CD4-positive, alpha-beta memory T cell (primary cell): ENCODE measurements around the gene TMEM270. TPM values are rescaled to one million over a fixed set of nuclear protein-coding genes. Genes with fewer than 3 reads are reported as not detected.

ENCODE experiments used
- CTCF ChIA-PET: fragments of 350-600 bp; sonication (Branson Sonifier 250); formaldehyde crosslinking; loops from one replicate; lab custom pipeline; 2021; ENCODE audit warnings: inconsistent platforms; ENCODE audit not compliant: partially characterized antibody; lab: Charles Lee
- POLR2A ChIA-PET: fragments of 350-600 bp; sonication (Branson Sonifier 250); formaldehyde crosslinking; loops from one replicate; lab custom pipeline; 2021; ENCODE audit not compliant: partially characterized antibody; lab: Charles Lee
- DNase-seq, 5 donors: peaks; one replicate each; pipeline versions ENCODE4 v3.0.0 to v3.0.0-alpha.2; 2020 to 2022; ENCODE audit warnings: mixed read lengths in 1 of 5
- H3K27ac ChIP-seq: one replicate; pipeline ENCODE4 v1.7.0; 2013; ENCODE audit warnings: low read depth, low read length
- H3K27me3 ChIP-seq: 2 replicates; pipeline ENCODE4 v1.7.0; 2013; ENCODE audit warnings: mild to moderate bottlenecking, low read length, moderate library complexity; ENCODE audit not compliant: insufficient read depth
- H3K36me3 ChIP-seq: 2 replicates; pipeline ENCODE4 v1.7.0; 2013; ENCODE audit warnings: mild to moderate bottlenecking, low read length, moderate library complexity; ENCODE audit not compliant: insufficient read depth
- H3K4me1 ChIP-seq: 2 replicates; pipeline ENCODE4 v1.7.0; 2013; ENCODE audit warnings: mild to moderate bottlenecking, low read length, moderate library complexity; ENCODE audit not compliant: insufficient read depth
- H3K4me3 ChIP-seq, 2 donors: one replicate each; pipeline ENCODE4 v1.7.0; 2013; ENCODE audit warnings: low read length in 2 of 2, mild to moderate bottlenecking in 1 of 2
- H3K9me3 ChIP-seq, 2 donors: one replicate each; pipeline ENCODE4 v1.7.0; 2013; ENCODE audit warnings: low read length in 2 of 2, control low read depth in 1 of 2; ENCODE audit not compliant: control insufficient read depth in 1 of 2
- H3K27ac Mint-ChIP-seq, 7 donors: one replicate each; pipeline ENCODE4 v1.8.0; 2020 to 2021; ENCODE audit warnings: mixed read lengths in 7 of 7, mild to moderate bottlenecking in 6 of 7, inconsistent platforms in 3 of 7, moderate library complexity in 3 of 7
- H3K27me3 Mint-ChIP-seq, 2 donors: one replicate each; pipeline ENCODE4 v1.8.0; 2020 to 2021; ENCODE audit warnings: mixed read lengths in 2 of 2
- H3K36me3 Mint-ChIP-seq, 2 donors: one replicate each; pipeline ENCODE4 v1.8.0; 2020 to 2021; ENCODE audit warnings: mixed read lengths in 2 of 2, inconsistent platforms in 1 of 2, mild to moderate bottlenecking in 1 of 2
- H3K4me1 Mint-ChIP-seq, 4 donors: one replicate each; pipeline ENCODE4 v1.8.0; 2020 to 2021; ENCODE audit warnings: mixed read lengths in 4 of 4, mild to moderate bottlenecking in 1 of 4
- H3K4me3 Mint-ChIP-seq, 8 donors: one replicate each; pipeline ENCODE4 v1.8.0; 2020 to 2021; ENCODE audit warnings: mixed read lengths in 8 of 8, mild to moderate bottlenecking in 7 of 8, moderate library complexity in 6 of 8, inconsistent platforms in 3 of 8
- H3K9me3 Mint-ChIP-seq, 8 donors: one replicate each; pipeline ENCODE4 v1.8.0; 2020 to 2021; ENCODE audit warnings: mixed read lengths in 8 of 8, mild to moderate bottlenecking in 5 of 8, inconsistent platforms in 3 of 8, moderate library complexity in 1 of 8
- intact Hi-C: fragments of 100-400 bp; cut with micrococcal nuclease; formaldehyde crosslinking; loops from one replicate; pipeline ENCODE4 v1.15.1; 2023
- polyA plus RNA-seq, 2 donors: library from polyadenylated mRNA; unstranded; fragments of 300-500 nt; fragmentation: Illumina TruSeq; gene quantifications; one replicate each; pipeline ENCODE4 v1.2.3, GENCODE V29; 2021
- total RNA-seq, 2 experiments: library from RNA; stranded (reverse); gene quantifications; one replicate each; pipeline ENCODE4 v1.2.3, GENCODE V29; 2021

TMEM270 gene
- total and polyA plus RNA-seq, 4 experiments from 2014 or later: not detected

DNA sequence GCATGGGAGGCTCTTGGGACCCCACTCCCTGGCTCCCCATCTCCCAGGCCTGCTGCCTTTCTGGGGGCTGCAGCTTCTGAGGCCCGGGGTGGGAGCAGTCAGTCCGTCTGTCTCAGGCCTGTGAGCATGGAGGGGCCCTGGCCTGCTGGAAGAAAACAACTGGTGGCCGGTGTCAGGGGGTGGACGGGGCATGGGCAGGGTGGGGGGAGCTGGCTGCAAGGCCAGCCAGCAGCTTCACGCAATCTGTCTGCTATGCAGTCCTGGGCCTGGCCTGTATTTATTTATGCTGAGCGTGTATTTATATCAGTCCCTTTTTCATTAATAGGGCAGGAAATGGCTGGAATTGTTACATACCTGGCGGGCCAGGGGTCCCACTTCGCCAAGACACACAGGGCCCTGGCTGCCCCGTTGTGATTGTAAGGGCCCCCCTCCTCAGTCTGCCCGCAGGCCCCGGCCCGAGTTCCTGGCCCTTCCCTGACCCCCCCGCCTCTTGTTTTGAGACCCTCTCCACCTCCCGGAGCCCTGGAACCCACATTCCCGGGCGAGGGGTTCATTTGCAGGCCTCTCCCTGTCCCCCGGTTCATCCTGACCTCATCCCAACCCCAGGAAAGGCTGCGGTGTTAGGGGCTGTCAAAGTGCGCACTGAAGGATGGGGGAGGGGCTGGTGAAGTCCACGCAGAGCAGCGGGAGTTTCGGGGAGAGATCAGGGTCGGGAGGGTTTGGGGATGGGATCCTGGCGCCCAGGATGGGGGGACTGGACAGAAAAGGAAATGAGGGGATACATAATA is 8.2 kb downstream of the TMEM270 start:
- no peaks in the 10 kb centered on the region for H3K36me3 ChIP-seq
- DNase-seq: no peak
- CTCF ChIA-PET: no interaction called here
- Mint-ChIP-seq H3K9me3 (peaks cover 0 to 1% (median 0%) of the 10 kb centered on the region in 8 donors), H3K4me3 (no peak overlapping the region), H3K27ac (no peak overlapping the region), H3K27me3 (no peaks in the 10 kb centered on the region), H3K36me3 (no peaks in the 10 kb centered on the region), H3K4me1 (no peaks in the 10 kb centered on the region)
- H3K9me3 ChIP-seq: no peaks in the 10 kb centered on the region
- H3K4me3 ChIP-seq: no peak overlapping the region
- POLR2A ChIA-PET: no interaction called here
- no peaks in the 10 kb centered on the region for H3K27me3 ChIP-seq
- H3K27ac ChIP-seq: no peak overlapping the region
- intact Hi-C loops: no loop called here
- H3K4me1 ChIP-seq: no peaks in the 10 kb centered on the region

DNA sequence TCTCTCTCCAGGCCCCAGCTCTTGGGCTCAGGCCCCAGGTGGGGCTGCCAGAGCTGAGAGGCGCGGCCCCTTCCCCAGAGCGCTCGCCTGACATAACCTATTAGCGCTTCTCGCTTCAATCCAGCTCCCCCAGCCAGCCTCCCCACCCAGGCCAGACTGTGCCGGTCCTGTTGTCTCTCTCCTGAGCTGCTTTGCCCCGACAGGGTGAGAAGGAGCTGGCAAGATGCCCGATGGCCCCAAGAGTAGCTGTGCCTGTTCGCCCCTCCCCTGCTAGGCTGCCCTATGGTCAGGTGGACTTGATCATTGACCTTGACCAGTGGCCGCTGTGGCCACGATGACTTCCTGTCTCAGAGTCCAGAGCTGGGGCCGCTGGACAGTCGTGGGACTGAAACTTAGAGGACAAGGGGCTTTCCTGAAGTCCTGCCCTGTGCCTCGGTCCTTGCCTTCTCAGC is 9.1 kb downstream of the TMEM270 start:
- Histone ChIP-seq H3K9me3 (no peaks in the 10 kb centered on the region), H3K4me3 (no peak overlapping the region), H3K27ac (no peak overlapping the region), H3K4me1 (no peaks in the 10 kb centered on the region), H3K27me3 (no peaks in the 10 kb centered on the region), H3K36me3 (no peaks in the 10 kb centered on the region)
- no peak for DNase-seq
- H3K36me3 Mint-ChIP-seq: no peaks in the 10 kb centered on the region
- H3K4me3 Mint-ChIP-seq: no peak overlapping the region
- CTCF ChIA-PET: no interaction called here
- no peak overlapping the region for H3K27ac Mint-ChIP-seq
- POLR2A ChIA-PET: no interaction called here
- H3K4me1 Mint-ChIP-seq: no peaks in the 10 kb centered on the region
- intact Hi-C loops: no loop called here
- peaks cover 0 to 1% (median 0%) of the 10 kb centered on the region in 8 donors for H3K9me3 Mint-ChIP-seq
- peaks cover 0 to 2% of the 10 kb centered on the region in 2 donors for H3K27me3 Mint-ChIP-seq

DNA sequence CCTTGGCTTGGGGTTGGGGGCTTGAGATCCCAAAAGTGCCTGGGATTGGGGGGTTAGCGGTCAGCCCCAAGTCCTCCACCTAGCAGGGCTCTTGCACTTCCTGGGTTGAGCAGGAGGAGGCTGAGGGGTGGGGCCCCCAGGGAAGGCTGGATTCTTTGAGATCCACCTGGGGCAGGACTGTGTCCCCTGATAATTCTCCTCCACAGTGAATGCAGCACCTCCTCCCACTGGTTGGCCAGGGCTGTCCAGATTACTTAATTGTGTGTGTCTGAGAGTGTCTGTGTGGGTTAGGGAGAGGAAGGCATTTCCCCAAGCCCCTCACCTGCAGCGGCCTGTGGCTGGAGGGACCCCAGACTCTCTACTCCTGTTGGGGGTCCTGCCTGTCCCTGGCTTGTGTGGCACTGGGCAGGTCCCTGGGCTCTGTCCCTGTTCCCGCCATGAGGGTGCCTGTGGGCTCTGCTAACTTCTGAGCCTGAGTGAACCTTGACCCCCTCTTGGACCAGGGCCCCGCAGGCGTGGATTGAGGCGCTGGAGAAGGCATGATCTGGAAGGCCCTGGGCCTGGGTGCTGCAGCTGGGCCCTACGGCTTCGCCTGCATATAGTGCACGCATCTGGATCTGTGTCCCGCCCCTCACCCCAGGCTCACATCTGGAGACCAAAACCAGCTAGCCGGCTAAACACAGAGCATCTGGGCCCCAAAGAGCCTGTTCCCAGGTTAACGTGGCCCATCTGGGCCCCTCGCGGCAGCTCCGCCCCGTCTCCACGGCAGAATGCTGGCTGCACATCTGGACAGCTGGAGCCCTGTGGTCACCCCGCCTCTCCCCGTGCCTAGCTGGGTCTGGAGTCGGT is 10.4 kb downstream of the TMEM270 start:
- H3K9me3 Mint-ChIP-seq: peaks cover 0 to 1% (median 0%) of the 10 kb centered on the region in 8 donors
- H3K4me1 Mint-ChIP-seq: no peaks in the 10 kb centered on the region
- peaks cover 1 to 2% of the 10 kb centered on the region in 2 donors for H3K27me3 Mint-ChIP-seq
- H3K36me3 Mint-ChIP-seq: no peaks in the 10 kb centered on the region
- H3K4me3 Mint-ChIP-seq: no peak overlapping the region
- POLR2A ChIA-PET: no interaction called here
- Histone ChIP-seq H3K27me3 (no peaks in the 10 kb centered on the region), H3K9me3 (no peaks in the 10 kb centered on the region), H3K4me1 (no peaks in the 10 kb centered on the region), H3K36me3 (no peaks in the 10 kb centered on the region), H3K4me3 (no peak overlapping the region), H3K27ac (no peak overlapping the region)
- intact Hi-C loops: no loop called here
- DNase-seq: no peak
- no peak overlapping the region for H3K27ac Mint-ChIP-seq
- CTCF ChIA-PET: interaction anchor here (0.8 kb wide), 1 partner anchor 15 kb away, joined by 3 read pairs; no protein-coding TSS in a partner anchor

DNA sequence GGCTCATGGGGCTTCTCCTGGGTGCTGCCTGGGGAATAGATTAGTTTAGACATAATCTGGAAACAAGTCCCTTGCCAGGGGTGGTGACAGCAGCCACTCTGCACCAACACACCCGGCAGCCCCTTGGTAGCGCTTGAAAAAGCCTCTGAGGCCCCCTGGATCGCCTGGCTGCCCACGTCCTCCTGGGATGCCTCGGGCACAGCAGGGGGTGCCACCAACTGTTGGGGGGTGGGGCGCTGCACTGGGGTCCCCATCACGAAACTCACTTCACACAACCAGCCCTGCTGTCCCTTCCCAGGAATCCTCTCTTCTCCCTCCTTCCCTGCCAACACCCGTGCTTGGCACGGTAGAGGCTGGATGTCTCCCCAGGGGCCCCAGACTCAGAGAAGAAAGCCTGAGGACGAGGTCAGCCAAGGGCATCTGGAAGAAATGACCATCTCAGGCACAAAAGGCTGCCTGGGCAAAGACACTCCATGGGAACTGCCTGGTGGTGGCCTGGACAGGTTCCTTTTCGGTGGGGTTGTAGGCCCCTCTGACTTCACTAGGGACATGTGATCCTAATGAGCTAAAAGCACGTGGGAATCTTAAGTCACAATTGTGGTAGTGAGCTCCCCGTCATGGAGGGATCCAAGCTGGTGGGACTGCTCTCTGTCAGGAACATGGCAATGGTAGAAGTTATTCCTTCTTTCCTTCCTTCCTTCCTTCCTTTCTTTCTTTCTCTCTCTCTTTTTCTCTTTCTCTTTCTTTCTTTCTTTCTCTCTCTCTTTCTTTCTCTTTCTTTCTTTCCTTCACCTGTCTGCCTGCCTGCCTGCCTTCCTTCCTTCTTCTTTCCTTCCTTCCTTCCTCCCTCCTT is 11.3 kb downstream of the TMEM270 start:
- Histone ChIP-seq H3K36me3 (no peaks in the 10 kb centered on the region), H3K27me3 (no peaks in the 10 kb centered on the region), H3K9me3 (no peaks in the 10 kb centered on the region), H3K4me1 (no peaks in the 10 kb centered on the region), H3K4me3 (no peak overlapping the region), H3K27ac (no peak overlapping the region)
- Mint-ChIP-seq H3K27me3 (peaks cover 2 to 3% of the 10 kb centered on the region in 2 donors), H3K36me3 (no peaks in the 10 kb centered on the region), H3K4me3 (no peak overlapping the region), H3K9me3 (peaks cover 0 to 1% (median 0%) of the 10 kb centered on the region in 8 donors), H3K4me1 (no peaks in the 10 kb centered on the region), H3K27ac (no peak overlapping the region)
- no peak for DNase-seq
- ChIA-PET CTCF (interaction anchor here (0.8 kb wide), 1 partner anchor 16 kb away, joined by 3 read pairs; no protein-coding TSS in a partner anchor), POLR2A (no interaction called here)
- intact Hi-C loops: no loop called here

GRCh38 chr7:73876361-73876760 is 15.4 kb downstream of the TMEM270 start:
- Mint-ChIP-seq H3K4me1 (no peaks in the 10 kb centered on the region), H3K9me3 (no peaks in the 10 kb centered on the region), H3K27me3 (peaks cover 3 to 12% of the 10 kb centered on the region in 2 donors), H3K4me3 (no peak overlapping the region), H3K36me3 (no peaks in the 10 kb centered on the region), H3K27ac (no peak overlapping the region)
- Histone ChIP-seq H3K4me3 (no peak overlapping the region), H3K36me3 (no peaks in the 10 kb centered on the region), H3K27ac (no peak overlapping the region), H3K4me1 (no peaks in the 10 kb centered on the region), H3K9me3 (no peaks in the 10 kb centered on the region), H3K27me3 (no peaks in the 10 kb centered on the region)
- POLR2A ChIA-PET: no interaction called here
- CTCF ChIA-PET: no interaction called here
- intact Hi-C loops: no loop called here
- DNase-seq: no peak

GRCh38 chr7:73876973-73877372 is 16.0 kb downstream of the TMEM270 start:
- Histone ChIP-seq H3K4me3 (no peak overlapping the region), H3K27me3 (no peaks in the 10 kb centered on the region), H3K9me3 (no peaks in the 10 kb centered on the region), H3K4me1 (no peaks in the 10 kb centered on the region), H3K36me3 (no peaks in the 10 kb centered on the region), H3K27ac (no peak overlapping the region)
- Mint-ChIP-seq H3K27ac (no peak overlapping the region), H3K9me3 (no peaks in the 10 kb centered on the region), H3K36me3 (no peaks in the 10 kb centered on the region), H3K27me3 (peaks cover 3 to 13% of the 10 kb centered on the region in 2 donors), H3K4me1 (no peaks in the 10 kb centered on the region), H3K4me3 (no peak overlapping the region)
- no peak for DNase-seq
- intact Hi-C loops: no loop called here
- ChIA-PET CTCF (no interaction called here), POLR2A (no interaction called here)
